Measurements from ENCODE around the gene SOX11. TPM values are rescaled to one million over a fixed set of nuclear protein-coding genes. Genes with fewer than 3 reads are reported as not detected.

SOX11 gene
- total RNA-seq, 1 donor: 0.54 TPM

GRCh38 chr2:5696945-5697521, 4.8 kb downstream of the SOX11 start:
- DNase-seq (ENCODE audit: low read depth): no peak
- TF ChIP-seq CTCF (IDR thresholded peaks at IDR 0.05; ENCODE audit: insufficient read depth, low read length): no peak
- H3K4me3 ChIP-seq (ENCODE audit: low read depth, low read length): no peak overlapping the region

- TF ChIP-seq CTCF (IDR thresholded peaks at IDR 0.05; ENCODE audit: insufficient read depth, low read length): no peak
- DNase-seq (ENCODE audit: low read depth): no peak
- no peak overlapping the region for H3K4me3 ChIP-seq (ENCODE audit: low read depth, low read length)
Observed at GRCh38 chr2:5697562-5697961, 5.4 kb downstream of the SOX11 start.

- H3K4me3 ChIP-seq (ENCODE audit: low read depth, low read length): no peak overlapping the region
- no peak for DNase-seq (ENCODE audit: low read depth)
- TF ChIP-seq CTCF (IDR thresholded peaks at IDR 0.05; ENCODE audit: insufficient read depth, low read length): no peak
Observed at GRCh38 chr2:5698134-5698533, 6.0 kb downstream of the SOX11 start.

GRCh38 chr2:5699963-5700362, 7.8 kb downstream of the SOX11 start:
- TF ChIP-seq CTCF (IDR thresholded peaks at IDR 0.05; ENCODE audit: insufficient read depth, low read length): no peak
- no peak overlapping the region for H3K4me3 ChIP-seq (ENCODE audit: low read depth, low read length)
- no peak for DNase-seq (ENCODE audit: low read depth)

- H3K4me3 ChIP-seq (ENCODE audit: low read depth, low read length): no peak overlapping the region
- no peak for DNase-seq (ENCODE audit: low read depth)
- no peak for TF ChIP-seq CTCF (IDR thresholded peaks at IDR 0.05; ENCODE audit: insufficient read depth, low read length)
Observed at GRCh38 chr2:5700551-5700950, 8.4 kb downstream of the SOX11 start.

- no peak for DNase-seq (ENCODE audit: low read depth)
- TF ChIP-seq CTCF (IDR thresholded peaks at IDR 0.05; ENCODE audit: insufficient read depth, low read length): no peak
Observed at GRCh38 chr2:5701266-5701665, 9.1 kb downstream of the SOX11 start.

GRCh38 chr2:5703166-5703565, 11.0 kb downstream of the SOX11 start:
- no peak for TF ChIP-seq CTCF (IDR thresholded peaks at IDR 0.05; ENCODE audit: insufficient read depth, low read length)
- DNase-seq (ENCODE audit: low read depth): no peak
- H3K4me3 ChIP-seq (ENCODE audit: low read depth, low read length): no peak overlapping the region

More at GRCh38 chr2:5701266-5701665, 9.1 kb downstream of the SOX11 start:
- no peak overlapping the region for H3K4me3 ChIP-seq (ENCODE audit: low read depth, low read length)

Data from fibroblast of the aortic adventitia (primary cell).